Measurements from ENCODE around the gene NEU2. TPM values are rescaled to one million over a fixed set of nuclear protein-coding genes. Genes with fewer than 3 reads are reported as not detected.

The NEU2 gene
- total RNA-seq, 1 experiment from 2014 or later, result not detected

DNA sequence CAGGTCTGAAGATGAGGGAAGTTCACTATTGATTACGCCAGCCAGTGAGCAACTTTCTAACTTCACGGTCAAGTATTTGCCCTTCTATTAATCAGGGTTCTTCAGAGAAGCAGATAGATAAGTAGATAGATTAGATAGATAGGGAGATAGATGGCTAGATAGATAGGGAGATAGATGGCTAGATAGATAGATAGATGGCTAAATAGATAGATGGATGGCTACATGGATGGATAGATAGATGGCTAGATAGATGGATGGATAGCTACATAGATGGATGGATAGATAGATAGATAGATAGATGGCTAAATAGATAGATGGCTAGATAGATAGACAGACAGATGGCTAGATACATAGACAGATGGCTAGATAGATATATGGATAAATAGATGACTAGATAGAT lies 22.9 kb downstream of the NEU2 start:
- H3K4me1 Mint-ChIP-seq, result peaks cover 36 to 37% of the 10 kb centered on the region in 2 experiments

More for the DNA sequence above, 22.9 kb downstream of the NEU2 start:
- Histone ChIP-seq H3K79me1 (ENCODE audit: insufficient read depth, low read depth, low read length, poor library complexity, severe bottlenecking) (no peaks in the 10 kb centered on the region), H4K91ac (ENCODE audit: insufficient read length, low read depth, low read length) (no peak overlapping the region), H2BK20ac (ENCODE audit: low read depth, low read length, poor library complexity, severe bottlenecking) (no peak overlapping the region), H3K9ac (ENCODE audit: extremely low read depth, insufficient read length, low read length) (no peak overlapping the region), H3K79me2 (ENCODE audit: insufficient read depth, low read length) (no peaks in the 10 kb centered on the region), H2BK12ac (ENCODE audit: insufficient read length, low read depth, low read length) (no peak overlapping the region), H3K56ac (ENCODE audit: insufficient read length, low read depth, low read length) (no peak overlapping the region), H3T11ph (ENCODE audit: low read length) (no peak overlapping the region), H4K20me1 (ENCODE audit: control insufficient read depth, insufficient read depth, insufficient read length) (no peaks in the 10 kb centered on the region), H3K14ac (ENCODE audit: insufficient read depth, low read length) (no peak overlapping the region), H3K23ac (ENCODE audit: insufficient read length, low read depth, low read length) (no peak overlapping the region), H3K4me2 (ENCODE audit: insufficient read depth, insufficient read length, low read length) (no peak overlapping the region), H2AFZ (ENCODE audit: low read length) (no peak overlapping the region), H3K9me3 (ENCODE audit: control insufficient read depth, low read depth, low read length) (no peaks in the 10 kb centered on the region), H3K27me3 (ENCODE audit: insufficient read depth, low read length) (no peaks in the 10 kb centered on the region), H2AK5ac (ENCODE audit: insufficient read length, low read length) (no peak overlapping the region), H3K4me1 (ENCODE audit: insufficient read depth, low read length) (peaks cover 4% of the 10 kb centered on the region; the same call in 1 of the 2 replicates), H2BK5ac (ENCODE audit: insufficient read length, low read length) (no peak overlapping the region), H3K27ac (ENCODE audit: insufficient read length, low read depth, low read length) (no peak overlapping the region), H4K8ac (replicated peaks; ENCODE audit: insufficient read length, low read depth, low read length) (no peak overlapping the region), H2BK15ac (ENCODE audit: low read depth, low read length) (no peak overlapping the region), H3K4ac (ENCODE audit: low read depth, low read length) (no peak overlapping the region), H4K5ac (ENCODE audit: insufficient read length, low read depth, low read length) (no peak overlapping the region), H3K18ac (ENCODE audit: insufficient read length, low read depth, low read length) (no peak overlapping the region), H3K23me2 (ENCODE audit: insufficient read length, low read depth, low read length, poor library complexity, severe bottlenecking) (peaks cover 4% of the 10 kb centered on the region), H2BK120ac (ENCODE audit: low read depth, low read length, poor library complexity, severe bottlenecking) (no peak overlapping the region)
- H3K4me3 Mint-ChIP-seq, result no peak overlapping the region
- TF ChIP-seq, protein P1, sequence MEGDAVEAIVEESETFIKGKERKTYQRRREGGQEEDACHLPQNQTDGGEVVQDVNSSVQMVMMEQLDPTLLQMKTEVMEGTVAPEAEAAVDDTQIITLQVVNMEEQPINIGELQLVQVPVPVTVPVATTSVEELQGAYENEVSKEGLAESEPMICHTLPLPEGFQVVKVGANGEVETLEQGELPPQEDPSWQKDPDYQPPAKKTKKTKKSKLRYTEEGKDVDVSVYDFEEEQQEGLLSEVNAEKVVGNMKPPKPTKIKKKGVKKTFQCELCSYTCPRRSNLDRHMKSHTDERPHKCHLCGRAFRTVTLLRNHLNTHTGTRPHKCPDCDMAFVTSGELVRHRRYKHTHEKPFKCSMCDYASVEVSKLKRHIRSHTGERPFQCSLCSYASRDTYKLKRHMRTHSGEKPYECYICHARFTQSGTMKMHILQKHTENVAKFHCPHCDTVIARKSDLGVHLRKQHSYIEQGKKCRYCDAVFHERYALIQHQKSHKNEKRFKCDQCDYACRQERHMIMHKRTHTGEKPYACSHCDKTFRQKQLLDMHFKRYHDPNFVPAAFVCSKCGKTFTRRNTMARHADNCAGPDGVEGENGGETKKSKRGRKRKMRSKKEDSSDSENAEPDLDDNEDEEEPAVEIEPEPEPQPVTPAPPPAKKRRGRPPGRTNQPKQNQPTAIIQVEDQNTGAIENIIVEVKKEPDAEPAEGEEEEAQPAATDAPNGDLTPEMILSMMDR (conservative IDR thresholded peaks at IDR 0.05), result no peak
- peaks cover 24% of the 10 kb centered on the region for H3K27me3 Mint-ChIP-seq (ENCODE audit: low read depth)
- H3K36me3 Mint-ChIP-seq (ENCODE audit: insufficient read depth in 1 of 3, low read depth in 3 of 3), result no peaks in the 10 kb centered on the region
- WGBS (ENCODE audit: extremely low coverage, insufficient read length, low lambda C conversion rate), result no CpG with 5 or more reads among the region's 2 CpGs
- no peaks in the 10 kb centered on the region; a peak in 1 of 5 replicates for H3K9me3 Mint-ChIP-seq
- DNase-seq, result no peak
- no peak overlapping the region for H3K27ac Mint-ChIP-seq

Data from H9 (cell line).